Left colon (tissue), 2 donors: ENCODE data around the gene VAMP5. TPM values are rescaled to one million over a fixed set of nuclear protein-coding genes. Genes with fewer than 3 reads are reported as not detected.
"Not testable (repeated sequence)": the region's sequence is repeated elsewhere in the genome, so short reads cannot be mapped to it uniquely, and the experiment has no call there.

Source experiments
- ATAC-seq: fragments of 200-7000 bp; cut with Tn5 transposase; one replicate; pipeline ENCODE4 v1.9.1; 2020; ENCODE audit warnings: mild to moderate bottlenecking, moderate library complexity
- DNase-seq, 2 donors: peaks; one replicate each; pipeline ENCODE4 v3.0.0-alpha.2; 2020
- intact Hi-C, 2 donors: fragments of 100-400 bp; cut with DNase I in 1 of 2; cut with micrococcal nuclease in 1 of 2; formaldehyde crosslinking; loops; one replicate each; pipeline versions ENCODE4 v1.11.2 to v1.14.0; 2022; cut with DNase I, micrococcal nuclease
- total RNA-seq, 2 donors: library from RNA; stranded (reverse); fragmentation: NEBNext Ultra II Directional; extraction: Animal tissue kit (Norgen Biotek cat#: 25700); gene quantifications; one replicate each; pipeline ENCODE4 v1.2.1, GENCODE V29; 2021
- donor health status: DM: no; HTN: no; CAD: no.
- donor health status: DM: yes; HTN: yes; CAD: no.

VAMP5 gene
- total RNA-seq, 2 donors from 2014 or later = 20.1 to 20.4 TPM

- peak; percentile 23 for ATAC-seq
- no peak for DNase-seq
- intact Hi-C loops = no loop called here
These were observed 36.2 kb upstream of the VAMP5 start for GRCh38 chr2:85547859-85548607.

- no peak for DNase-seq
- intact Hi-C loops = no loop called here
- no peak for ATAC-seq
These were observed 35.7 kb upstream of the VAMP5 start for GRCh38 chr2:85548608-85548900.

GRCh38 chr2:85549095-85549494 is 35.1 kb upstream of the VAMP5 start:
- no peak for DNase-seq
- intact Hi-C loops = no loop called here
- ATAC-seq = no peak

- ATAC-seq (no peak), DNase-seq (no peak)
- intact Hi-C loops = loop anchor here in 1 of 2 donors (5.0 kb wide), 1 partner anchor 128 kb away; no protein-coding TSS in a partner anchor
These were observed 34.4 kb upstream of the VAMP5 start for GRCh38 chr2:85549826-85550225.

GRCh38 chr2:85550486-85550885 is 33.7 kb upstream of the VAMP5 start:
- no peak for ATAC-seq
- intact Hi-C loops = loop anchor here in 1 of 2 donors (5.0 kb wide), 1 partner anchor 128 kb away; no protein-coding TSS in a partner anchor

GRCh38 chr2:85551698-85552678 is 32.2 kb upstream of the VAMP5 start:
- intact Hi-C loops = loop anchor here (2.0 to 5.0 kb wide), 2 partner anchors 130 to 131 kb away; no protein-coding TSS in a partner anchor

More at GRCh38 chr2:85550486-85550885, 33.7 kb upstream of the VAMP5 start:
- DNase-seq = no peak

DNA sequence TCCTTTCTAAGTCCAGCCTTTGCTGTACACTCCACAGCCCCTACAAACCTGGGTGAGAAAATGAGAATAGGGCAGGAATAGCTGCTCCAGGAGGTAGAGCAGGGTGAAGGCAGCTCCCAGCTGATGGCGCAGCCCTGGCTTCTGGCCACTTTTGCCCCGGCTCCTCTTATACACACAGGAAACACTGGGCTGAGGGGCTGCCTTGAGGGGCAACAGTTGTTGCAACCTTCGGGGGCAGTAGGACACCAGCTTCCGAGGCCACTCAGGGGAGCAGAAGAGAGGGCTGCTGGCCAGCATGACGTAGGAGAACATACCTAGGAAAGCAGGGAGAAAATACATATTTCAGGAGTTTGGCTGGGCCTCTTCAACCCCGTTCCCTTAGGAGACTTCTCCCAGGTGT is 31.0 kb upstream of the VAMP5 start:
- ATAC-seq (no peak), DNase-seq (no peak)
- intact Hi-C loops = loop anchor here (2.0 to 5.0 kb wide), 2 partner anchors 131 to 132 kb away; no protein-coding TSS in a partner anchor

More at GRCh38 chr2:85551698-85552678, 32.2 kb upstream of the VAMP5 start:
- DNase-seq (peak; percentile 74 to 86), ATAC-seq (peak; percentile 78)

- intact Hi-C loops = loop anchor here in 1 of 2 donors (5.0 kb wide), 1 partner anchor 133 kb away; no protein-coding TSS in a partner anchor
- no peak for DNase-seq
- no peak for ATAC-seq
These were observed 29.1 kb upstream of the VAMP5 start for GRCh38 chr2:85554980-85555612.

- ATAC-seq = no peak
- intact Hi-C loops = no loop called here
- no peak for DNase-seq
These were observed 27.1 kb upstream of the VAMP5 start for GRCh38 chr2:85557130-85557529.

- no peak for ATAC-seq
- DNase-seq = no peak
- intact Hi-C loops = no loop called here
These were observed 26.1 kb upstream of the VAMP5 start for GRCh38 chr2:85558160-85558559.

GRCh38 chr2:85560403-85560726 is 23.9 kb upstream of the VAMP5 start:
- DNase-seq, intact Hi-C loops, ATAC-seq: not testable (repeated sequence)

DNA sequence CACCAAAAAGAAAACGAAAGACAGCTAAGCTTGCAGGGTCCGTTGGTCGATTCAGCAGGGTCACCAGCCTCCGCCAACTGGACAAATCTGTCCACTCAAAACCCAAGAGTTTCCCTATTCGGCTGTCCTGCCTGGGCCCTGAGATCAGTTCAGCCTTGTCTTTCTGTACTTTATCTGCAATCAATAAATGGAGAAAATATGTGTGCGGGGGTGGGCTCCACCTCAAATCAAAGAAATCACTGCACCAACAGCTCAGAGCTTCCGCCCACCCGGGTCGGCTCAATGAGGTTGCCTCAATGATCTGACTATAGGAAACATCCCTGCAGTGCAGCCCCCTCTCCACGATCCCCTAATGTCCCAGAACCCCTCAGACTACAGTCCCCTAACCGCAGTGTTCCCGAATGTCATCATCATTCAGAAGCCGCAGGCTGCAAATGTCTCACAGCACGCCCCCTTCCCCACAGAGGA is 23.4 kb upstream of the VAMP5 start:
- DNase-seq (no peak), ATAC-seq (no peak)
- intact Hi-C loops = no loop called here

DNA sequence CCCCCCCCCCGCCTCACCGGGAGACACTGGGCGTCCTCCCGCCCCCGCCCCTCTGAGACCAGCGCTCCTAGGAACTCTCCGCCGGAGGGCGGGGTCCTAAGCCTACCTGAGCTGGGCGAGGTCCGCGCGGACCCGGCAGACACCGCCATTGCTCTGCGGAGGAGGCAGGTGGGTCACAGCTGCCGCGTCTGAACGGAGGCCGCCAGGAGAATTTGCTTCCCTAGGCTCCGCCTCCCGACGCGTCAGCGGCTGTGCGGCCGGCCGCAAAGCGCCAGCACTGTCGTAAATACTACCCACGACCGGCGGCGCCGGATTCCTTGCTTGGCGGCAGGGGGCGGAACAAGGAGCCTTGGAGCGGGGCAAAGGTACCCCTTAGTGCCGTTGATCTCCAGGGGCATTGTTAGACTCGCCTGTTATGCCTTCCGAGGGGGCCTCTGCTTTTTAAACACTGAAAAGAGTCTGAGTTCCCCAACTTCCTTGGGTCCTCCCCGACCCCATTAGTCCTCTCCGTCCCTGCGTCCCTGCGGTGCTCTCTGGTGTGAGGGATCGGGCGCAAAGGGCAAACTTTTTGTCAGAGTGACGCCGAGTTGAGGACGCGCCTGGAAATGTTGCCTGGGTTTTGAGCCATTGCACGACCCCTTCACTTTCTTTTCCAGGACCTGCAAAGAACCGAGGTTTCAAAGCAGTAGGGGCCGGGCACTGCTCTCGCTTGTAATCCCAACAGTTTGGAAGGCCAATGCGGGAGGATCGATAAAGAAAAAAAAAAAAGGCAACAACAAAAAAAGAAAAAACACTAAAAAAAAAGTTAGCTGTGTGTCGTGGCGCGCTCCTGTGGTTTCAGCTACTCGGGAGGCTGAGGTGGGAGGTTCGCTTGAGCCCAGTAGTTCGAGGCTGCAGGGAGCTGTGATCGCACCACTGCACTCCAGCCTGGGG is 22.7 kb upstream of the VAMP5 start, which contains the start of gene GGCX:
Gene GGCX, minus strand, starts transcription at position 214 of the 933 bp plus-strand sequence. Its CDS starts 65 bp downstream, at position 149.
- intact Hi-C loops = no loop called here
- ATAC-seq (peak; percentile 94), DNase-seq (peak; percentile 96 to 98)

DNA sequence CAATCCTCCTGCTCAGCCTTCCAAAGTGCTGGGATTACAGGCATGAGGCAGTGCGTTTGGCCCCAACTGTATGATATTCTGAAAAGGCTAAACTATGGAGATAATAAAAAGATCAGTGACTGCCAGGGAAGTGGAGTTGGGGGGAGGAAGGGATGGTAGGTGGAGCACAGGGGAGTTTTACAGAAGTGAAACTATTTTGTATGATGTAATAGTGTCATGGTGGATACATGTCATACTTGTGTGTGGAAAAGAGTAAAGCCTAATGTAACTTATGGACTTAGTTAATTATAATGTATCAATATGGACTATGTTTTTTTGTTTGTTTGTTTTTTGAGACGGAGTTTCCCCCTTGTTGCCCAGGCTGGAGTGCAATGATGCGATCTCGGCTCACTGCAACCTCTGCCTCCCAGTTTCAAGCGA is 20.1 kb upstream of the VAMP5 start:
- DNase-seq = no peak
- intact Hi-C loops = no loop called here
- ATAC-seq = no peak

DNA sequence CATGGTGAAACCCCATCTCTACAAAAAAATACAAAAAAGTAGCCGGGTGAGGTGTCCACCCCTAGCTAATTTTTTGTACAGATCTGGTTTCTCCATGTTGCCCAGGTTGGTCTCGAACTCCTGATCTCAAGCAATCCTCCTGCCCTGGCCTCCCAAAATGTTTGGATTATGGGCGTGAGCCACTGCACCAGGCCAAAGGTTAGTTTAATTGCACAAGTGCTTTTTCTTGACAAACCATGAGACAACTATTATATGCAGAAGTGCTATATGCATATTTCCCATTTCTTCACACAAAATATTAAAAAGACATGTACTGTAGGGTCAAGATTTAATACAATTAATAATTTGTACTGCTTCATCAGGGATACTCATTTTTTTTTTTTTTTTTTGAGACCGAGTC is 18.0 kb upstream of the VAMP5 start:
- DNase-seq (no peak), ATAC-seq (no peak)
- intact Hi-C loops = no loop called here

GRCh38 chr2:85575739-85576138 is 8.5 kb upstream of the VAMP5 start:
- intact Hi-C loops = no loop called here
- DNase-seq (no peak), ATAC-seq (no peak)

DNA sequence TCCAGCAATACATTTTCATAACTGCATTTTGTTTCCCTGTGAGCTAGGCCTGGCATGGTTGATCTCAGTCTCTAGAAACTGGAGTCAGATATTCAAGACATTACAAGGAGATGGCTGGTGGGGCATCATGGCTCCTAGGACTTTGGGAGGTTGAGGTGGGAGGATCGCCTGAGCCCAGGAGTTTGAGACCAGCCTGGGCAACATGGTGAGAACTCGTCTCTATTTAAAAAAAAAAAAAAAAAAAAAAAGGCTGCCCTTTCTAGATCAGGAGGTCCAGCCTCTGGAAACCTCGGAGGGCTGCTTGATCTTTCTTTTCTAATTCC is 7.2 kb upstream of the VAMP5 start:
- DNase-seq (no peak), ATAC-seq (peak; percentile 1)
- intact Hi-C loops = no loop called here
